PFSK-1 (cell line): ENCODE results near the gene EYA3.

Experiments
- POLR2AphosphoS5 ChIP-seq: IDR thresholded peaks from 2 replicates; pipeline ENCODE4 v1.6.1; 2012; ENCODE audit warnings: low read depth, mild to moderate bottlenecking, control low read depth, low read length, moderate library complexity
- REST ChIP-seq, 2 experiments: IDR thresholded peaks; 2 replicates each; pipeline versions ENCODE4 v1.6.1 to v1.8.0; 2011 to 2012; ENCODE audit warnings: low read depth in 2 of 2, low read length in 2 of 2, control low read depth in 1 of 2, inconsistent platforms in 1 of 2, mild to moderate bottlenecking in 1 of 2, moderate library complexity in 1 of 2; ENCODE audit not compliant: insufficient read depth in 1 of 2
- TAF1 ChIP-seq: IDR thresholded peaks from 2 replicates; pipeline ENCODE4 v1.6.1; 2012; ENCODE audit warnings: low read length, control low read depth, borderline replicate concordance; ENCODE audit not compliant: insufficient read depth

- TF ChIP-seq POLR2AphosphoS5: no peak
- no peak for TF ChIP-seq REST (IDR thresholded peaks at IDR 0.05; ENCODE audit: insufficient read depth in 1 of 2, low read depth in 2 of 2, low read length in 2 of 2)
- TF ChIP-seq TAF1: no peak
Observed at GRCh38 chr1:27937524-27937836, 150.9 kb downstream of the EYA3 start.
